ENCODE data around the gene SMIM1.

DNA sequence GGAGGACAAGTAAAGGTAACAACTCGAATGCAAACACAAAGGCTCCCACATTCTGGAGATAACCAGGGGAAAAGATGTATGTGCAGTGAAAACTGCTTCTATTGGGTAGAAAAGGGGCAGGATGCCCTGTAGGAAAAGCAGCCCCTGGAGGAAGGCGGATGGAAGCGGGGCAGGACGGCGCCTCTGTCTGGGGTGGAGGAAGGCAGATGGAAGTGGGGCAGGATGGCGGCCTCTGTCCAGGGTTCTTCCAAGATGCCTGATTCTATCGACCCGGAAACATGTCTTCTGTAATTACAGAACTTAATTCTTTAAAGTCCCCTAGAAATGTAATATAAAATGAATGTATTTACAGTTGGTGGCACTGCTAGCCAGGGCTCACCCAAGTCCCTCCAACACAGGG, 47.8 kb downstream of the SMIM1 start:
- TF ChIP-seq, protein P1, sequence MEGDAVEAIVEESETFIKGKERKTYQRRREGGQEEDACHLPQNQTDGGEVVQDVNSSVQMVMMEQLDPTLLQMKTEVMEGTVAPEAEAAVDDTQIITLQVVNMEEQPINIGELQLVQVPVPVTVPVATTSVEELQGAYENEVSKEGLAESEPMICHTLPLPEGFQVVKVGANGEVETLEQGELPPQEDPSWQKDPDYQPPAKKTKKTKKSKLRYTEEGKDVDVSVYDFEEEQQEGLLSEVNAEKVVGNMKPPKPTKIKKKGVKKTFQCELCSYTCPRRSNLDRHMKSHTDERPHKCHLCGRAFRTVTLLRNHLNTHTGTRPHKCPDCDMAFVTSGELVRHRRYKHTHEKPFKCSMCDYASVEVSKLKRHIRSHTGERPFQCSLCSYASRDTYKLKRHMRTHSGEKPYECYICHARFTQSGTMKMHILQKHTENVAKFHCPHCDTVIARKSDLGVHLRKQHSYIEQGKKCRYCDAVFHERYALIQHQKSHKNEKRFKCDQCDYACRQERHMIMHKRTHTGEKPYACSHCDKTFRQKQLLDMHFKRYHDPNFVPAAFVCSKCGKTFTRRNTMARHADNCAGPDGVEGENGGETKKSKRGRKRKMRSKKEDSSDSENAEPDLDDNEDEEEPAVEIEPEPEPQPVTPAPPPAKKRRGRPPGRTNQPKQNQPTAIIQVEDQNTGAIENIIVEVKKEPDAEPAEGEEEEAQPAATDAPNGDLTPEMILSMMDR (conservative IDR thresholded peaks at IDR 0.05; ENCODE audit: low read length): no peak
- TF ChIP-seq EZH2phosphoT487 (IDR thresholded peaks at IDR 0.05; ENCODE audit: borderline replicate concordance, low read depth, low read length): no peak

Measured in OCI-LY7 (cell line).